ENCODE measurements around the gene TECPR1. TPM values are rescaled to one million over a fixed set of nuclear protein-coding genes. Genes with fewer than 3 reads are reported as not detected.

Gene TECPR1
- total and polyA plus RNA-seq, 2 experiments from 2014 or later: 8.2 to 27.8 TPM

DNA sequence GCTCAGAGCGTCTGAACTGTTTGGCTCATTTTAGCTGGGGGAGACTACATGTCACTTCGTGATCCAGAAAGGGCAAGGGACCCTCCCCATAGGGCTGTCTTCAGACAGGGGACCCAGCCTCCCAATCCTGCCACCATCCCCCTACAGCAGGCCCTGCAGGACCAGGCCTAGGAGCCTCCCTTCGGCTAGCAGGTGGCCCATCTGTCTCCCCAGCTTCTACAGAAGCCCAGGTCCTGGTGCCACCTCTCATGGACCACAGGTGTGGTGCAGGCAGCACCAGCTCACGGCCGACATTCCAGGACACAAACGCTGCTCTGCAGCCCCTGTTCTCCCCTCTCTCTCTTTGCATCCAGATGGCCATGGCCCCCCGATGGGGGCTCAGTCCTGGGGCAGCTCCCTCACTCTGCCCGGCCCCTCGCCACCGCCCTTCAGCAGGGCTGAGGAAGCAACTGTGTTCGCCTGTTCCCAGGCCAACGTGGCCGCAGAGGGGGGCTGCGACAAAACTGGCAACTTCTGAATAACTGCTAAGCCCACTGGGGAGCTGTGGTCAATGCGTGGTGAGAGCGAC lies 10.3 kb downstream of the TECPR1 start:
- no peak overlapping the region for H3K4me3 ChIP-seq
- no peak for TF ChIP-seq EZH2phosphoT487 (IDR thresholded peaks at IDR 0.05; ENCODE audit: insufficient read depth, low read depth)
- TF ChIP-seq EZH2 (IDR thresholded peaks at IDR 0.05; ENCODE audit: insufficient read depth, poor library complexity, severe bottlenecking): no peak
- H3K9me2 ChIP-seq (ENCODE audit: insufficient read depth): no peaks in the 10 kb centered on the region
- H3K9me3 ChIP-seq (ENCODE audit: low read depth): no peaks in the 10 kb centered on the region
- H3K4me2 ChIP-seq (ENCODE audit: unreplicated experiment): no peak overlapping the region
- H3K36me3 ChIP-seq (ENCODE audit: low read depth): no peaks in the 10 kb centered on the region
- no peaks in the 10 kb centered on the region for H4K20me1 ChIP-seq (ENCODE audit: insufficient read depth)
- no peak overlapping the region for H3K9ac ChIP-seq
- no peaks in the 10 kb centered on the region for H3K4me1 ChIP-seq (ENCODE audit: insufficient read depth)
- DNase-seq: no peak
- H3K79me2 ChIP-seq (ENCODE audit: insufficient read depth): no peaks in the 10 kb centered on the region
- no peak overlapping the region for H3K27ac ChIP-seq
- H3F3A ChIP-seq (ENCODE audit: insufficient read depth): no peaks in the 10 kb centered on the region
- no peak overlapping the region for H2AFZ ChIP-seq
- in situ Hi-C loops (cut with MboI): no loop called here
- WGBS, 2 experiments (ENCODE audit: low coverage in 1 of 2, low lambda C conversion rate in 2 of 2, missing lambda C conversion rate in 2 of 2): 79 to 88% methylated on average over 10 to 16 of the region's 16 CpGs
- no peaks in the 10 kb centered on the region for H3K27me3 ChIP-seq (replicated peaks; ENCODE audit: insufficient read depth)

DNA sequence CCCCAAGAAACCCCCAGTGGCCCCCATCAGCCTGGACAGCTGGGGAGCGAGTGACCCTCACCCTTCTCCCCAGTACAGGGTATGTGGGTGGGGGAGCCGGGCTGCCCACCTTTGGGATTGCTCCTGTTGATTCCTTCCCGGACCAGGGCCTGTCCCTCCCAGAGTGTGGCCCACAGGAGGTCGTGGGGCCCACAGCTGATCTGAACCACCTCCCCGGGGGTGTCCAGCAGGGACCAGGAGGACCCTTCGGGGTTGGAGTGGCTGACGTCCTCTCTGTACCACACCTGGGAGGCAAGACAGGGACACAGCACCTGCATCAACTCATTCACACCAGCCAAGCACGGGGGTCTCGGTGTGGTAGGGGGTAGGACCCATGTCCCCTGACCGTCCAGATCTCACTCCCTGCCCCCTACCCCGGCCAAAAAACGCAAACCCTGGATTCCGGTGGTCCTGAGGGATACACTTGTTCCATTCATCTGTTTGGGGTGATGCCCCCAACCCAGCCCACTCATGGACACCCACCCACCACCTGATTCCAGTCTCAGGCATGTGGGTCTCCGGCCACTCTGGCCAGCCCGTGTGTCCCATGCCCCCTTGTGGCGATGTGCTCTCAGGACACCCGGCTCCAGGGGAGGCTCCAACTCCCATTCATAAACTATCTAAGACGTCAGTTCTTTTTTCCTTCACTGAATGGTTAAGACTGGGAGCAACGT lies 10.9 kb downstream of the TECPR1 start:
- H3K4me2 ChIP-seq (ENCODE audit: unreplicated experiment): no peak overlapping the region
- H3K27me3 ChIP-seq (replicated peaks; ENCODE audit: insufficient read depth): no peaks in the 10 kb centered on the region
- no peaks in the 10 kb centered on the region for H3K79me2 ChIP-seq (ENCODE audit: insufficient read depth)
- no peaks in the 10 kb centered on the region for H3K4me1 ChIP-seq (ENCODE audit: insufficient read depth)
- no peak overlapping the region for H3K4me3 ChIP-seq
- no peaks in the 10 kb centered on the region for H4K20me1 ChIP-seq (ENCODE audit: insufficient read depth)
- in situ Hi-C loops (cut with MboI): no loop called here
- H2AFZ ChIP-seq: no peak overlapping the region
- H3K9me3 ChIP-seq (ENCODE audit: low read depth): no peaks in the 10 kb centered on the region
- no peak overlapping the region for H3K27ac ChIP-seq
- TF ChIP-seq EZH2 (IDR thresholded peaks at IDR 0.05; ENCODE audit: insufficient read depth, poor library complexity, severe bottlenecking) (no peak), EZH2phosphoT487 (IDR thresholded peaks at IDR 0.05; ENCODE audit: insufficient read depth, low read depth) (no peak)
- H3K9ac ChIP-seq: no peak overlapping the region
- H3F3A ChIP-seq (ENCODE audit: insufficient read depth): no peaks in the 10 kb centered on the region
- peak; percentile 56 for DNase-seq
- no peaks in the 10 kb centered on the region for H3K9me2 ChIP-seq (ENCODE audit: insufficient read depth)
- 85 to 86% methylated on average over 18 to 19 of the region's 19 CpGs for WGBS, 2 experiments (ENCODE audit: low coverage in 1 of 2, low lambda C conversion rate in 2 of 2, missing lambda C conversion rate in 2 of 2)
- no peaks in the 10 kb centered on the region for H3K36me3 ChIP-seq (ENCODE audit: low read depth)

DNA sequence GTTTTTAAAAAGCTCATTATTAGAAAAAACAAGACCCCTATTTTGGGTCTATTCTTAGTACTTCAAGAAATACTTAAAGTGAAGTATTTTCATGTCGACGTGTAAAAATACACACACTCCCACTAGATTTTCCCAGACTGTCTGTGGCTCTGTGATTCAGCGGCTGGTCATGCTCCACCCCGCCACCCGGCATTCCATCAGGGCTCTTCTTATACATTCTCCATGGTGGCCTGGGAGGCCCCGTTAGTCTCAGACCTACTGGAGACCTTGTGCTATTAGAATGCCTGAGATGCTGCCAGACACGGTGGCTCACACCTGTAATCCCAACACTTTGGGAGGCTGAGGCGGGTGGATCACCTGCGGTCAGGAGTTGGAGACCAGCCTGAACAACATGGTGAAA lies 13.1 kb downstream of the TECPR1 start:
- Histone ChIP-seq H3K27me3 (replicated peaks; ENCODE audit: insufficient read depth) (no peaks in the 10 kb centered on the region), H3K4me2 (ENCODE audit: unreplicated experiment) (no peak overlapping the region), H3K9me3 (ENCODE audit: low read depth) (no peaks in the 10 kb centered on the region), H3K27ac (no peak overlapping the region), H2AFZ (no peak overlapping the region), H3K9me2 (ENCODE audit: insufficient read depth) (no peaks in the 10 kb centered on the region), H3K36me3 (ENCODE audit: low read depth) (no peaks in the 10 kb centered on the region), H3K79me2 (ENCODE audit: insufficient read depth) (no peaks in the 10 kb centered on the region), H3F3A (ENCODE audit: insufficient read depth) (no peaks in the 10 kb centered on the region), H3K9ac (no peak overlapping the region), H4K20me1 (ENCODE audit: insufficient read depth) (no peaks in the 10 kb centered on the region), H3K4me3 (no peak overlapping the region), H3K4me1 (ENCODE audit: insufficient read depth) (no peaks in the 10 kb centered on the region)
- TF ChIP-seq EZH2 (IDR thresholded peaks at IDR 0.05; ENCODE audit: insufficient read depth, poor library complexity, severe bottlenecking) (no peak), EZH2phosphoT487 (IDR thresholded peaks at IDR 0.05; ENCODE audit: insufficient read depth, low read depth) (no peak)
- DNase-seq: peak; percentile 17
- WGBS, 2 experiments (ENCODE audit: low coverage in 1 of 2, low lambda C conversion rate in 2 of 2, missing lambda C conversion rate in 2 of 2): 90 to 91% methylated on average over 9 of the region's 9 CpGs
- in situ Hi-C loops (cut with MboI): no loop called here

DNA sequence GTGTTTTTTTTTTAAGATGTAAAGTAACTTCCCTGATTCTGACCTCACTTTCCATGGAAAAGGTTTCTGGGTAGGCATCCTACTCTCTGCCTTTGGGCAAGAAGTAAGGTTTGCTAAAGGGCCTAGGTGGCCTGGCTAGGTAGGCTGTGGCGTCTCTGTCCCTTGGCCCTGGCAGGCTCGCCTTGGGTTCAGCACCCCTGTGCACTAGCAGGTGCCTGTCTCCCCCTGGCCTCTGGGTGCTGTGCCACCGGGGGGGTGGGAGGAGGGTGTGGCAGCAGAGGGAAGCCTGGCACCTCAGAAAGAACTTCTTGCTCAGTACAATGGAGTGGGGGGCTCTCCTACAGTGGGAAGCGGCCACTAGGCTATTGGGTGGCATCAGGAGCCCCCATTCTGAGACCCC lies 14.0 kb downstream of the TECPR1 start:
- H3K9me3 ChIP-seq (ENCODE audit: low read depth): no peaks in the 10 kb centered on the region
- no peaks in the 10 kb centered on the region for H3K79me2 ChIP-seq (ENCODE audit: insufficient read depth)
- no peaks in the 10 kb centered on the region for H3K27me3 ChIP-seq (replicated peaks; ENCODE audit: insufficient read depth)
- DNase-seq: no peak
- H3K9ac ChIP-seq: no peak overlapping the region
- TF ChIP-seq EZH2phosphoT487 (IDR thresholded peaks at IDR 0.05; ENCODE audit: insufficient read depth, low read depth) (no peak), EZH2 (IDR thresholded peaks at IDR 0.05; ENCODE audit: insufficient read depth, poor library complexity, severe bottlenecking) (no peak)
- H3K9me2 ChIP-seq (ENCODE audit: insufficient read depth): no peaks in the 10 kb centered on the region
- no peaks in the 10 kb centered on the region for H4K20me1 ChIP-seq (ENCODE audit: insufficient read depth)
- in situ Hi-C loops (cut with MboI): no loop called here
- H3K4me2 ChIP-seq (ENCODE audit: unreplicated experiment): no peak overlapping the region
- H2AFZ ChIP-seq: no peak overlapping the region
- no peaks in the 10 kb centered on the region for H3F3A ChIP-seq (ENCODE audit: insufficient read depth)
- no peaks in the 10 kb centered on the region for H3K36me3 ChIP-seq (ENCODE audit: low read depth)
- WGBS, 2 experiments (ENCODE audit: low coverage in 1 of 2, low lambda C conversion rate in 2 of 2, missing lambda C conversion rate in 2 of 2): 90 to 96% methylated on average over 4 of the region's 4 CpGs
- no peak overlapping the region for H3K27ac ChIP-seq
- no peaks in the 10 kb centered on the region for H3K4me1 ChIP-seq (ENCODE audit: insufficient read depth)
- H3K4me3 ChIP-seq: no peak overlapping the region

Data from GM23248 (cell line).